Activated T-helper 9 cell treated with anti-CD3 and anti-CD28 coated beads, Interleukin-2, amount 50 U/mL, for 16 hours (primary cell): ENCODE measurements around the gene PPIP5K1.

ENCODE experiments used
- DNase-seq: peaks from one replicate; pipeline ENCODE4 v3.0.0-alpha.2; 2020; ENCODE audit warnings: low read depth

Gene PPIP5K1

DNA sequence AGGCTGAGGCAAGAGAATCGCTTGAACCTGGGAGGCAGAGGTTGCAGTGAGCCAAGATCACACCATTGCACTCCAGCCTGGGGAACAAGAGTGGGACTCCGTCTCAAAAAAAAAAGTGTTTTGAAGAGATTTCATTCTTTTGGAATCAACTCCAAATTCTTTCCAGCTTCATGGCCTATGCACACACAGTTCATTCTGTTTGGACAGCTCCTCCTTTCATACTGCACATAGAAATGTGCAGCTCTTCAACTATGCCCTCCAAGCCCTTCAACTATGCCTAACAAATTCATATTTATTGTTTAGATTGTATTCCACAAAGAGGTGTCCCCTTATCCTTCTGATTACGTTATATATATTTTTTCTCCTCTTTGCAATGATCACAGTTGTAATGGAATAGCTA lies 101.2 kb downstream of the PPIP5K1 start:
- DNase-seq = no peak

DNA sequence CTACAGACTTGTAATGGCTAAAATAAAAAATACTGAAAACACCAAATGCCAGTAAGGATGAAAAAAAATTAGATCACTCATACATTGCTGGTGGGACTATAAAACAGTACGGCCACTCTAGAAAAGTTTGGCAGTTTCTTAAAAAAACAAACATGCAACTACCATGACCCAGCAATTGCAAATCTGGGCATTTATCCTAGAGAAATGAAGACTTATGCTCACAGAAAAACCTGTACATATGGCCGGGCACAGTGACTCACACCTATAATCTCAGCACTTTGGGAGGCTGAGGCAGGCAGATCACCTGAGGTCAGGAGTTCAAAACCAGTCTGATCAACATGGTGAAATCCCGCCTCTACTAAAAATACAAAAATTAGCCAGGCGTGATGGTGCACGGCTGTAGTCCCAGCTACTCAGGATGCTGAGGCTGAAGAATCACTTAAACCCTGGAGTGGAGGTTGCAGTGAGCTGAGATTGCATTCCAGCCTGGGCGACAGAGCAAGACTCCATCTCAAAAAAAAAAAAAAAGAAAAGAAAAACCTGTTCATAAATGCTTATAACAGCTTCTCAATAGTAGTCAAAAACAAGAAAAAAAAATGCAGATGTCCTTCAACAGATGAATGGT lies 102.6 kb downstream of the PPIP5K1 start:
- no peak for DNase-seq

DNA sequence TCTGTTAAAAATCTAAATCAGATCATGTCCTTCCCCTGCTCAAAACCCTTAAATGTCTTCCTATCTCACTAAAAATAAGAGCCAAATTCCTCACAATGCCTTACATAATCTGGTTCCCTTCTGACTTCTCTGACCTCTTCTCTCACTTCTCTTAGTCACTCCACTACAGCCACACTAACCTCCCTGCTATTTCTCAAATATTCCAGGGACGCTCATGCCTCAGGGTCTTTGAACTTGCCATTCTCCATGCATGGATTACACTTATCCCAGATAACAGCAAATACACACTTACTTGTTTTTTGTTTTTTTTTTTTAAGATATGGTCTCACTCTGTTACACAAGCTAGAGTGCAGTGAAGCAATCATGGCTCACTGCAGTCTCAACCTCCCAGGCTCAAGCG lies 105.6 kb downstream of the PPIP5K1 start:
- no peak for DNase-seq
